HG02973 (cell line): ENCODE data around the gene ZNF491.
"Not testable (repeated sequence)": the region's sequence is repeated elsewhere in the genome, so short reads cannot be mapped to it uniquely, and the experiment has no call there.

Experiments
- ATAC-seq: cut with Tn5 transposase; IDR thresholded peaks from one replicate; pipeline ENCODE4 v1.9.1; 2021; ENCODE audit warnings: moderate library complexity; ENCODE audit not compliant: unreplicated experiment

ZNF491 gene

DNA sequence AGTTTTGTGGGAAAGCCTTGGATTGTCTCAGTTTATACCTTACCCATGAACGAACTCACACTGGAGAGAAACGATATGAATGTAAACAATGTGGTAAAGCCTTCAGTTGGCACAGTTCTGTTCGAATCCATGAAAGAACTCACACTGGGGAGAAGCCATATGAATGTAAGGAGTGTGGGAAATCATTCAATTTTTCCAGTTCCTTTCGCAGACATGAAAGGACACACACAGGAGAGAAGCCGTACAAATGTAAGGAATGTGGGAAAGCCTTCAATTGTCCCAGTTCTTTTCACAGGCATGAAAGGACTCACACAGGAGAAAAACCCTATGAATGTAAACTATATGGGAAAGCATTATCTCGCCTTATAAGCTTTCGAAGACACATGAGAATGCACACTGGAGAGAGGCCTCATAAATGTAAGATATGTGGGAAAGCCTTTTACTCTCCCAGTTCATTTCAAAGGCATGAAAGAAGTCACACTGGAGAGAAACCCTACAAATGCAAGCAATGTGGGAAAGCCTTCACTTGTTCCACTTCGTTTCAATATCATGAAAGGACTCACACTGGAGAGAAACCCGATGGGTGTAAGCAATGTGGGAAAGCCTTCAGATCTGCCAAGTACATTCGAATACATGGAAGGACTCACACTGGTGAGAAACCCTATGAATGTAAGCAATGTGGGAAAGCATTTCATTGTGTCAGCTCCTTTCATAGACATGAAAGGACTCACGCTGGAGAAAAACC, 8.2 kb downstream of the ZNF491 start:
- no peak for ATAC-seq

DNA sequence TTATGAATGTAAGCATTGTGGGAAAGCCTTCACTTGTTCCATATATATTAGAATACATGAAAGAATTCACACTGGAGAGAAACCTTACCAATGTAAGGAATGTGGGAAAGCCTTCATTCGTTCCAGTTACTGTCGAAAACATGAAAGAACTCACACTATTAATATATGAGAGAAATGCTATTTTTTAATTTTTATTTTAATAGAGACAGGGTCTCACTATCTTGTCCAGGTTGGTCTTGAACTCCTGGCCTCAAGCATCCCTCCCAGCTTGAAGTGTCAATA, 8.7 kb downstream of the ZNF491 start:
- no peak for ATAC-seq

DNA sequence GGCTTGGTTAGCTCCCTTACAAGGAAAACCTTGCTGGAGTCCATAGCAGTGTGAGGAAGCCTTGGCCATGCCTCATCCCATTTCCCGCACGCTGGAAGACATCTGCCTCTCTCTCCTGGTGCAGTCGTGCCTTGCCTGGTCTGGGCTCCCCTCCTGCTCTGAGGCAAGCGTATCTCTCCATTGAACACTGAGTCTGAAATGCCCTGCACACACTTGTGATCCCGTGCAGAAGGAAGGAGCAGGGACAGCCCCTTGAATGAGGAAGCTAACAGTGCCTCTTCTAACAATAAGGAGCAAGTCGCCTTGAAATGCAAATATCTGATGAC, 15.3 kb downstream of the ZNF491 start:
- ATAC-seq = no peak

DNA sequence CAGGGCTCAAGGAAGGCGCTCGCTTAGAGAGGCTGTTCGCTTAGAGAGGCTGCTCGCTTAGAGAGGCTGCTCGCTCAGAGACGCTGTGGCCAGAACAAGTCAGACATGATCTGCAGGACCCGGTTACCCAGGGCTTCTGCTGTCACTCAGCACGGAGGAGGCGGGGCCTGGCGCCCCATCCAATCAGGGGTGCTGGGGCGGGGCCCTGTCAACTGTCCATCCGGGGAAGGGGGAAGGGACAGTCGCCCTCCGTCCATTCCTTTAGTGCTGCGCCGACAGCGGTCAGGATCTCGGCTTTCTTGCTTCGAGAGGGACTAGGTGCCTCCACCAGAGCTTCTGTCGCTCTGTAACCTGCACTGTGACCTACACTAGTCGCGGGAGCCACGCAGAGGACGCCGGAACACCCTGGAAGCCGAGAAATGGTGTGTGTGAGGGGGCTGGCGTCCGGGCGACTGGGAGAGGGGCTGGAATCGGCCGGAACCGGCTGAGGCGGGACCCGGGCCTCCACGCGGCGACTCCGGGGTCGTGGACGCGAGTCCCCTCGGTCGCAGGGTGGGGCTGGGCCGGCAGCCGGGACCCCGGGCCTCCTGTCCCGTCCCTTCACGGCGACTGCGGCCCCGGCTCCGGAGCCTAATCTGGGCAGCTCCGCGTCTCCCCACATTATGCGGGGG, 15.8 kb downstream of the ZNF491 start, which contains the start of gene ZNF440:
TSS of gene ZNF440 (plus strand) at position 245 of the 671 bp plus-strand sequence. CDS start at position 420, 175 bp downstream.
- ATAC-seq = peak; percentile 92

DNA sequence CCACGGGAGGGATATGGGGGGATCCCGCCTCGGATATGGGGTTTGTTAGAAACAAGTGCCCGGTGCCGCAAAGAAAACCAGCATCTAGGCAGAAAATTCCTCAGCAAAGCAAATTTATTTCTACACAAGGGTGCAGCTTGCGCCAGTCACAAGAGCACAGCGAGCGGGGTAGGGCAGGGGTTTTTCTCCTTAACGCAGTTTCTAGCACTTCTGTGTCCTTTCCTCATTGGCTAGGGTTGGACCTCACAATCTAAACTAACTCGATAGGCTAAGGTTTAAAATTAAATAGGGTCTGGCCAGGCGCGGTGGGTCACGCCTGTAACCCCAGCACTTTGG, 16.3 kb downstream of the ZNF491 start:
- no peak for ATAC-seq

DNA sequence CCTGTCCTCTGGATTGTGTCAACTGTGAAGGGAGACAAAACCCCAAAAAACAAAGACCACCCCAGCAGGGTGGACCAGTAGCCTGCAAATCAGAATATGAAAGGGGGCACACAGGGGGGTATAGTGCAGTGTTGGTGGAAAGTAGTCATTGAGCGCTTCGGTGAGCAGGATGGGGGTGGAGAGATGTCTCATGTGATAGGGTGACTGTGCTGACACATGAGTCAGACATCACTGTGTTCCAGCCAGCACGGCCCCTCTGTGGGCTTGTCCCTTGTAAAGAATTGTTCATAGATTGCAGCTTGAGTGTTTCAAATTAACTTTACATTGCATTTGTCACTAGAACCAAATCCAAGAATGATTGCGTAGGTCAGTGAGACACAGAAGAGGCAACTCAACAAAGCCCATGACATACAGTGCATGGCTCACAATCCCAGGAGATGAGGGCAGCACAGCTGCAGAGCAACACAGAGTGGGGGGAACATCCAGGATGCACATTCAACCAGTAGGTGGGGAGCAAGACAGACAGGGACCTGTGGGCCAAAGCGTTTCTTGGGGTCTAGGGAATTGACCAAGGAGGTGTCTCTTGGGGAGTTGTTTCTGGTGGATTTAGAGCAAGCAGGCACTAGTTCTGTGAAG, 23.3 kb downstream of the ZNF491 start:
- no peak for ATAC-seq

DNA sequence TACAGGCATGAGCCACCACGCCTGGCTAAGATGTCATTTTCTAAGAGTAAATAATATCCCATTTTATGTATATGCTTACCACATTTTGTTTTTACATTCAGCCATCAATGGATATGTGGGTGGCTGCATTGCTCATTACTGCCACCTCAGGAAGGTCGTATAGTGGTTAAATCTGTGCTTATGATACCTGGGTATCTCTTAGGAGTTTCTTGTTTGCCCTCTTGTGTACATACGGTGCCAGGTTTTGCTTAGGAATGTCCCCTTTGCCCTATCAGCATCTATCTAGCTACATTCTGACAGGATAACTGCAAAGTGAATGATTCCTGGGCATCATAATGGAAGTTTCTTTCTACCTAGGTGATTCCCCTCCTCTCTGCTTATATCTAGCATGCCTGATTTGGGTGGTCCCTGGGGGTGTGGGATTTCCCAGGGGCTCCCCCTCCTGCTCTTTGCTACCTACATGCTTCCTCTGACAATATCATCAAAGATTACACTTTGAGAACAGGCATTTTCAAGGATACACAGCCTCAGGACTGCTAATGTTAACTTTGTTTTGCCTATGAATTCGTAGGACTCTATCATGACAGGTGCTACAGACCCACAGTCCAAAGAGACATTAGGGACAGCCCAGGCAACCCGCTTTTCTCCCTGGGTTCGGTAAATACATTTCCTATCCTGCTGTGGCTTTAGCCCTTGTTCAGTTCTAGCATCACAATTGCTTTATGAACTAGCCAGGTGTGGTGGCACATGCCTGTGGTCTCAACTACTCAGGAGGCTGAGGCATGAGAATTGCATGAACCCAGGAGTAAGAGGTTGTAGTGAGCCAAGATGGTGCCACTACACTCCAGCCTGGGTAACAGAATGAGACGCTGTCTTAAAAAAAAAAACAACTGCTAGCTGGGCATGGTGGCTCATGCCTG, 30.9 kb downstream of the ZNF491 start:
- ATAC-seq = not testable (repeated sequence)

DNA sequence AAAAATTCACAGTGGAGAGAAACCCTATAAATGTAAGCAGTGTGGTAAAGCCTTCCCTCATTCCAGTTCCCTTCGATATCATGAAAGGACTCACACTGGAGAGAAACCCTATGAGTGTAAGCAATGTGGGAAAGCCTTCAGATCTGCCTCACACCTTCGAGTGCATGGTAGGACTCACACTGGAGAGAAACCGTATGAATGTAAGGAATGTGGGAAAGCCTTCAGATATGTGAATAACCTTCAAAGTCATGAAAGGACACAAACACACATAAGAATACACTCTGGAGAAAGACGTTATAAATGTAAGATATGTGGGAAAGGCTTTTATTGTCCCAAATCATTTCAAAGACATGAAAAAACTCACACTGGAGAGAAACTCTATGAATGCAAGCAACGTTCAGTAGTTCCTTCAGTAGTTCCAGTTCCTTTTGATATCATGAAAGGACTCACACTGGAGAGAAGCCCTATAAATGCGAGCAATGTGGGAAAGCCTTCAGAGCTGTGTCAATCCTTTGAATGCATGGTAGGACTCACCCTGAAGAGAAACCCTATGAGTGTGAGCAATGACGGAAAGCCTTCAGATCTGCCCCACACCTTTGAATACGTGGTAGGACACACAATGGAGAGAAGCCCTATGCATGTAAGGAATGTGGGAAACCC, 34.1 kb downstream of the ZNF491 start:
- ATAC-seq = no peak

DNA sequence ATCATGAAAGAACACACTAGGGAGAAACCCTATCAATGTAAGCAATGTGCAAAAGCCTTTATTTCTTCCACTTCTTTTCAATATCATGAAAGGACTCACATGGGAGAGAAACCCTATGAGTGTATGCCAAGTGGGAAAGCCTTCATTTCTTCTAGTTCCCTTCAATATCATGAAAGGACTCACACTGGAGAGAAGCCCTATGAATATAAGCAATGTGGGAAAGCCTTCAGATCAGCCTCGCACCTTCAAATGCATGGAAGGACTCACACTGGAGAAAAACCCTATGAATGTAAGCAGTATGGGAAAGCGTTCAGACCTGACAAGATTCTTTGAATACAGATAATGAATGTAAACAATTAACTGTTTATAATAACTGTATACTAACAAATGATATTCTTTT, 35.2 kb downstream of the ZNF491 start:
- ATAC-seq = no peak

DNA sequence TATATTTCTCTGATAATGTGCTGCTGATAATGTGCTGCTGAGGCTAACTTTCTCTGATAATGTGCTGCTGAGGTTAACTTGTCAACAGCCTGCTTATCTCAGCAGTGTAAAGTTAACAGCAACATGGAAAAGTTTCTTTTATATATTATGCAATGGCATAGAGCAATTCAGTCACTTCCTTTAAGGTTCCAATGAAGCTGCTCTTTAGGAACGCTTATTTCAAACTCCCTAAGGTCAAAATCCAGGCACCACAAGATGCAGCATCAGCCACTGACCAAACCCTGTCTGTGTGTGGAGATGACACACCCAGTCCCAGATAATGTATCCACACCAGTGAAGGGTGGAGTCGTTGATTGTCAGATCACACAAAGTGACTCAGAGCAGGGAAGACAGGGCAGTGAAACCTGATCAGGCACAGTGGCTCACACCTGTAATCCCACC, 37.3 kb downstream of the ZNF491 start:
- ATAC-seq = not testable (repeated sequence)

DNA sequence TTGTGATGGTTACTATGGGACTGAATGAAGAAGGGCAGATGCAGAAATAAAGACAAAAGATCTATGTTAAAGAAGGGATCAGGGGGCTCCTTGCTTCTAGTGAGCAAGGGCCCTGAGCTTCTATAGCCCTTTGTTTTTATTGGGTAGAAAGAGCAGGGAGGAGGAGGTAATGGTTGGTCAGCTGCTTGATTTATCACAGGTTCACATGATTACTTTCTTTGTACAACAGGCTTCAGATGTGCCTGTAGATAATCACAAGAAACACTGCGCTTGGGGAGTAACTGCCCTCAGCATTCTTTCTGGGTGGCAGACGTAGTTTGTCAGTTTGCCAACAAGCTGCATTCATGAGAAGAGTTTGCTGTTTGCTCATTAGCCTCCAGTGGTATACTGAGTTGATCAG, 45.4 kb downstream of the ZNF491 start:
- ATAC-seq = no peak

DNA sequence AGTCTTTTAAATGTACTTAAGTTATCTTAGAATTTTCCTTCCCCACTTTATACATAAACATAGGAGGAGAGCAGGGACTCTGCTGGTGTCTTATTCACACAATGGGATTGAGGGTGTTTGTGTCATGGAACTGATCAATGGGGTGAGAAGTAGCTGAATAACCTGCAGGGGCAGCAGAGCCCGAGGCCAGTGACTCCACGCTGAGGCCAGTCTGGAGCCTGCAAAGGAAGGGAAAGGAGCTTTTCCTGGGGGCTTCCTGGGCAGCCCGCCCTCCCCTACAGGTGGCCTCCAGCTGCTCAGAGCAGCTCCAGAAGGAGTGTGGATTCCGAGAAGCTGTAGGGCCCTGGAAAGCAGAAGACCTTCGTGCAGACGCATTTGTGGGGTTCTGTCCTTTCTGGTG, 49.3 kb downstream of the ZNF491 start:
- ATAC-seq = not testable (repeated sequence)

DNA sequence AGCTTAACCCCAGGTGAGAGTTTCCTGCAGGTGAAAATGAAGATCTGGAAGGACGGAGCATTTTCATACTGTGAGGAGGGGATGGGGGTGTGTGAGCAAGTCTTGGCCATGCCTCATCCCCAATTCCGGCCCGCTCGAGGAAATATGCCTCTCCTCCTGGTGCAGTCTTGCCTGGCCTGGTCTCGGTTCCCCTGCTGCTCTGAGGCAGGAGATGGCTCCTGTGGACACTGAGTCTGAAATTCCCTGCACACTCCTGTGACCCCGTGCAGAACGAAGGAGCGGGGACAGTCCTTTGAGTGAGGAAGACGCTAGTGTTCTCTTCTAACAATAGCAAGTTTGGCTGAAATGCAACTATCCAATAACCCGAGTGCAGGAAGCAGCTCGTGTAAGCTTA, 49.9 kb downstream of the ZNF491 start:
- no peak for ATAC-seq

DNA sequence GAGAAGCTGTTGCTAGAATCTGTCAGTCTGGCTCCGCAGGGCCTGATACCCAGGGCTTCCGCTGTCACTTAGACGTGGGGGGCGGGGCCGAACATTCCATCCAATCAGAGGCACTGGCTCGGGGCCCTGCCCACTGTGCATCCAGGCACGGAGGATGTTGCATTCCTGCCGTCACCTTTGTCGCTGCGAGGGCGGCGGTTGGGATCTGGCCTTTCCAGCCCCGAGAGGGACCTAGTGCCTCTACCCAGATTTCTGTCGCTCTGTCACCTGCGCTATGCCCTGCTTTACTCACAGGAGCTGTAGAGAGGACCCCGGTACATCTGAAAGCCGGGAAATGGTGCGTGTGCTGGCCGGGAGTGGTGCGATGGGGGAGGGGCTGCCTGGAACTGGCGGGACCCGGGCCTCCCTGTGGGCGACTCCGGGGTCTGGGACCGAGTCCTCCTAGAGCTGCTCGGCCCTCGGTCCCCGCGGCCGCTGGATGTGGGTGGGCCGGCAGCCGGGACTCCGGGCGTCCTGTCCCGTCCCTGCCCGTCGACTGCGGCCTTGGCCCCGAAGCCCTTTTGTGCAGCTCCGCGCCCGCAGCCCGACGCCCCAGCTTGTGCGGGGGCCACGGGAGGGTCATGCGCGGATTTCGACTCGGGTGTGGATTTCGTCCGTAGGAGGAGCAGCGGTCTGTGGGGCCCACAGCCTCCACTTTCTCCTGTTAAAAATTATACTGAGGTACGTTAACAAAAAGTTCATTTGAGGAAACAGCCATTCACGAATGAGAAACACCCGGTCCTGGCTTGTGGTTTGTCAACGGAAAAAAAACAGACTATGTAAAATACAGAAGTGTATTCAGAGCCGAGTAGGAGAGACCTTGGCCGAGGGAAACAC, 50.5 kb downstream of the ZNF491 start, which contains the start of gene ZNF439:
TSS of gene ZNF439 (plus strand) at position 133 of the 876 bp plus-strand sequence. CDS start at position 275, 142 bp downstream.
- ATAC-seq = peak; percentile 58

DNA sequence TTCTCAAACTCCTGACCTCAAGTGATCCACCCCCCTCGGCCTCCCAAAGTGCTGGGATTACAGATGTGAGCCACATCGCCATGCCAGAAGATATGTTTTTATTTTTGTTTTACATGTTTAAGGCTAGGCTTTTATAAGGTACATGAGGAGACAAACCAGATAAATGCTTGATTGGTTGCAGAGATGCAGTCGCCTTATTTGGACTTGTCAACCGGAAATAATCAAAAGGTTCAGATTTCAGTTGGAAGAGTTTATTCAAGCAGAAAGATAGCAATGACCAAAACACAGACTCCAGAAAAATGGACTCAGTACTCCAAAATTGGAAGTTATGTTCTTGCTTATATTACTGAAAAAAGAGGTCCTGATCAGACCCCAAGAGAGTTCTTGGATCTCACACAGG, 52.0 kb downstream of the ZNF491 start:
- not testable (repeated sequence) for ATAC-seq

DNA sequence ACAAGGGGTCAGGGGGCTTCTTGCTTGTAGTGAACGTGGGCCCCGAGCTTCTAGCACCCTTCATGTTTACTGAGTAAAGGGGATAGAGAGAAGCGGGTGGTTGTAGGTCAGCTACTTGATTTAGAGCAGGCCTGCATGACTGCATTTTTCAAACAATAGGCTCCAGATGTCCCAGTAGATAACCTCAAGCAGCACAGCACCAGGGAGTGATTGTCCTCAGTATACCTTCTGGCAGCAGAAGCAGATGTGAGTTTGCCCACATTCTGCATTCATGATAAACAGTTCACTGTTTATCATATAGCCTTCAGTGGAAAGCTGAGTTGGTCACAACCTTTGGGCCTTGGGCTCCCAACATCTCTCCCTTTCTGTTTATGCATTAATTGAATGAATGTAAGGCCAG, 55.0 kb downstream of the ZNF491 start:
- no peak for ATAC-seq

DNA sequence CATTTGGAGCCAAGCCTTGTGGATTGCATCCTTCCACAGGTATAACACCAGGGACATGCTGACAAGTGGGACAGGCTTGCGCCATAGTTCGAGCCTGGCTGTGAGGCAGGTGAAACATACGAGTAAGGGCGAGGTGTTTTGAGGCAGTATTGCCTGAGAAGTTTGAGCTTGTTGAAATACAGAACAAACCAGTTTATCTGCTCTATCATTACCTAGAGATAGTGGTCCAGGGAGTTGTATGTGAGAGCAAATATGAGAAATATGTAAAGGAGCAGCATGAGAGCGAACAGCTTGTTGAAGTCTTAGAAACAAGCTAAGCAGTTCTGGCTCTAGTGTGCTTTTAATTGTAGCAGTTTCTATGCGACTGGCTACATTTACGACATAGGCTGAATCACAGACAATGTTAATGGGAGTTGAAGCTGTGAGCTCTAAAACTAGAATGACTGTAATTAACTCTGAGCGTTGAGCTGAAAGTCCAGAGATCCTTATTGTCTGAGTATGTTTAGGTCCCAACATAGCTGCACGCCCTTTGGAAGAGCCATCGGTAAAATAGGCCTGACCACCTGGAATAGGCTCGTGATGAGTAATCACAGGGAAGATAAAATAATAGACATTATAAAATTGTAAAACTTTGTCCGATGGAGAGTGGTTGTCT, 58.4 kb downstream of the ZNF491 start:
- ATAC-seq = no peak
